GM23338 (cell line): ENCODE measurements around the gene CFI. TPM values are rescaled to one million over a fixed set of nuclear protein-coding genes. Genes with fewer than 3 reads are reported as not detected.

ENCODE experiments used
- ATAC-seq: fragments of 200-7000 bp; cut with Tn5 transposase; 3 replicates; pipeline ENCODE4 v1.9.1; 2020
- DNase-seq: peaks from one replicate; pipeline ENCODE4 v3.0.0-alpha.2; 2015; ENCODE audit warnings: low spot score
- H2AFZ ChIP-seq: fragments of 200-600 bp; sonication (generic); 2 replicates; pipeline ENCODE4 v1.8.0; 2016; ENCODE audit warnings: antibody characterized with exemption, mild to moderate bottlenecking, moderate library complexity
- H3F3A ChIP-seq: fragments of 200-600 bp; sonication (generic); replicated peaks from 2 replicates; pipeline ENCODE4 v1.8.0; 2017; ENCODE audit warnings: antibody characterized with exemption, mixed run types, low read depth
- H3K27ac ChIP-seq: fragments of 200-600 bp; sonication (generic); 2 replicates; pipeline ENCODE4 v1.6.1; 2016; ENCODE audit warnings: low read depth
- H3K27me3 ChIP-seq: fragments of 200-600 bp; sonication (generic); 2 replicates; pipeline ENCODE4 v1.8.0; 2016; ENCODE audit warnings: mild to moderate bottlenecking, mixed run types, moderate library complexity; ENCODE audit not compliant: insufficient read depth
- H3K36me3 ChIP-seq: fragments of 200-600 bp; sonication (generic); 2 replicates; pipeline ENCODE4 v1.8.0; 2016; ENCODE audit warnings: mild to moderate bottlenecking; ENCODE audit not compliant: insufficient read depth
- H3K4me1 ChIP-seq: fragments of 200-600 bp; sonication (generic); 2 replicates; pipeline ENCODE4 v1.8.0; 2016; ENCODE audit warnings: mild to moderate bottlenecking, moderate library complexity; ENCODE audit not compliant: insufficient read depth
- H3K4me2 ChIP-seq: fragments of 200-600 bp; sonication (generic); 2 replicates; pipeline ENCODE4 v1.7.1; 2017; ENCODE audit warnings: mixed run types
- H3K4me3 ChIP-seq: fragments of 200-600 bp; sonication (generic); 2 replicates; pipeline ENCODE4 v1.6.1; 2016; ENCODE audit warnings: mixed run types
- H3K79me2 ChIP-seq: fragments of 200-600 bp; sonication (generic); replicated peaks from 2 replicates; pipeline ENCODE4 v1.8.0; 2017; ENCODE audit warnings: mild to moderate bottlenecking; ENCODE audit not compliant: insufficient read depth
- H3K9me2 ChIP-seq: fragments of 200-600 bp; sonication (generic); 2 replicates; pipeline ENCODE4 v1.8.0; 2017; ENCODE audit not compliant: insufficient read depth
- H4K20me1 ChIP-seq: fragments of 200-600 bp; sonication (generic); replicated peaks from 2 replicates; pipeline ENCODE4 v1.8.0; 2017; ENCODE audit warnings: mild to moderate bottlenecking; ENCODE audit not compliant: insufficient read depth
- H3K27ac Mint-ChIP-seq: 2 replicates; pipeline ENCODE4 v1.8.0; 2020; ENCODE audit warnings: inconsistent platforms, mild to moderate bottlenecking, moderate library complexity, mixed read lengths
- H3K27me3 Mint-ChIP-seq: 3 replicates; pipeline ENCODE4 v1.8.0; 2022; ENCODE audit warnings: low read depth, mild to moderate bottlenecking, moderate library complexity, mixed read lengths, inconsistent platforms; ENCODE audit not compliant: insufficient read depth, poor library complexity
- H3K36me3 Mint-ChIP-seq: 3 replicates; pipeline ENCODE4 v1.8.0; 2021; ENCODE audit warnings: low read depth, mild to moderate bottlenecking, inconsistent platforms, moderate library complexity, mixed read lengths
- H3K4me1 Mint-ChIP-seq: 3 replicates; pipeline ENCODE4 v1.8.0; 2020; ENCODE audit warnings: mild to moderate bottlenecking, inconsistent platforms, mixed read lengths
- H3K4me3 Mint-ChIP-seq: 3 replicates; pipeline ENCODE4 v1.8.0; 2021; ENCODE audit warnings: moderate library complexity, mild to moderate bottlenecking, inconsistent platforms, mixed read lengths
- H3K9me3 Mint-ChIP-seq: 3 replicates; pipeline ENCODE4 v1.8.0; 2020; ENCODE audit warnings: moderate library complexity, mild to moderate bottlenecking, inconsistent platforms, mixed read lengths
- CREB1 ChIP-seq: fragments of 250-450 bp; sonication (Bioruptor Pico); IDR thresholded peaks from 2 replicates; pipeline ENCODE4 v1.5.0; 2020; ENCODE audit warnings: low read depth, mild to moderate bottlenecking, moderate library complexity
- EZH2 ChIP-seq: fragments of 200-600 bp; sonication (generic); IDR thresholded peaks from one replicate; pipeline ENCODE4 v1.8.0; 2017; ENCODE audit warnings: antibody characterized with exemption, mild to moderate bottlenecking, low read depth; ENCODE audit not compliant: unreplicated experiment
- EZH2phosphoT487 ChIP-seq: fragments of 200-600 bp; sonication (generic); IDR thresholded peaks from one replicate; pipeline ENCODE4 v1.8.1; 2018; ENCODE audit warnings: antibody characterized with exemption; ENCODE audit not compliant: unreplicated experiment
- JUNB ChIP-seq: IDR thresholded peaks from one replicate; pipeline ENCODE4 v1.6.1; 2016; ENCODE audit warnings: antibody characterized with exemption; ENCODE audit not compliant: unreplicated experiment
- NANOG ChIP-seq: IDR thresholded peaks from 2 replicates; pipeline ENCODE4 v1.6.1; 2016; ENCODE audit warnings: antibody characterized with exemption, borderline replicate concordance
- POLR2AphosphoS5 ChIP-seq: IDR thresholded peaks from 2 replicates; pipeline ENCODE4 v1.6.1; 2016; ENCODE audit warnings: antibody characterized with exemption, low read depth
- STAT1 ChIP-seq: IDR thresholded peaks from one replicate; pipeline ENCODE4 v1.6.1; 2016; ENCODE audit warnings: antibody characterized with exemption; ENCODE audit not compliant: unreplicated experiment
- ZNF114 ChIP-seq: fragments of 250-450 bp; sonication (Bioruptor Pico); IDR thresholded peaks from 2 replicates; pipeline ENCODE4 v1.5.0; 2020; ENCODE audit warnings: mild to moderate bottlenecking, moderate library complexity
- ZNF331 ChIP-seq: fragments of 250-450 bp; sonication (Bioruptor Pico); IDR thresholded peaks from 2 replicates; pipeline ENCODE4 v1.5.0; 2020; ENCODE audit warnings: low read depth, mild to moderate bottlenecking, moderate library complexity
- polyA plus RNA-seq: library from polyadenylated mRNA; unstranded; fragments of >200 nt; fragmentation: Nextera tagmentation; extraction: Ambion mirVana; gene quantifications from 2 replicates; pipeline ENCODE4 v1.2.1, GENCODE V29; 2016
- total RNA-seq: library from RNA; depleted of rRNA; stranded (reverse); fragments of >200 nt; shearing (Covaris generic); gene quantifications from 2 replicates; pipeline ENCODE4 v1.2.3, GENCODE V29; 2014
- TF ChIP-seq, protein P1 (sequence below): fragments of 250-450 bp; sonication (Bioruptor Pico); IDR thresholded peaks from 2 replicates; pipeline ENCODE4 v1.5.0; 2020; ENCODE audit warnings: mild to moderate bottlenecking, moderate library complexity
- TF ChIP-seq, protein P2 (sequence below): IDR thresholded peaks from 2 replicates; pipeline ENCODE4 v1.6.1; 2016; ENCODE audit warnings: antibody characterized with exemption
- TF ChIP-seq, protein P3 (sequence below), 2 experiments: fragments of 200-600 bp in 1 of 2; sonication (generic) in 1 of 2; conservative IDR thresholded peaks; 2 replicates each; pipeline versions ENCODE4 v1.5.1 to v1.6.1; 2016 to 2017; ENCODE audit warnings: antibody characterized with exemption in 2 of 2, low read depth in 2 of 2, mild to moderate bottlenecking in 2 of 2, moderate library complexity in 1 of 2
- TF ChIP-seq, protein P4 (sequence below): IDR thresholded peaks from one replicate; pipeline ENCODE4 v1.6.1; 2018; ENCODE audit warnings: antibody characterized with exemption; ENCODE audit not compliant: unreplicated experiment

The CFI gene
- total and polyA plus RNA-seq, 2 experiments from 2014 or later = not detected

DNA sequence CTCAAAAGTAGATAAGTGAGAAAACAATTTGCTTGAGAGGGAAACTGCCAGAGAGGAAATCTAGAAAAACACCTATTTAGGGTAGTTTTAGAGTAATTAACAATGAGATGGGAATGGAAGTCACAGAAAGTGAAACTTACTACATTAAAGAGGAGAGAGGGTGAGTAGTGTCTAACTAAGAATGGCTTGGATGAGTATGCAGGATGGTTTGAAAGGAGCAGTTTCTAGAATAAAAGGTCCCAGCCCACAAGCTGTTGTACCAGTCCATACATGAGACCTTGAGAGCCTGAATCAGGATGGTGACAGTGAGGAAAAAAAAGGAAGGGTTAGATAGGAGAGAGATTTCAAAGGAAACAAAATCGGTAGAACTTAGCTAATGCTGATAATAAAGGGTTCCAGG lies 15.1 kb upstream of the CFI start:
- Mint-ChIP-seq H3K9me3 (no peaks in the 10 kb centered on the region; the same call in 2 of the 3 replicates), H3K4me3 (peak overlapping the region; percentile 100), H3K4me1 (peaks cover 16% of the 10 kb centered on the region), H3K27ac (peak overlapping the region; percentile 50), H3K27me3 (peaks cover 23% of the 10 kb centered on the region), H3K36me3 (peaks cover 58% of the 10 kb centered on the region)
- TF ChIP-seq EZH2phosphoT487 (no peak), ZNF114 (CRISPR knock-in tag) (no peak), EZH2 (no peak), POLR2AphosphoS5 (no peak), NANOG (no peak), ZNF331 (CRISPR knock-in tag) (no peak), STAT1 (no peak), CREB1 (CRISPR knock-in tag) (no peak), JUNB (no peak)
- TF ChIP-seq, protein P1, sequence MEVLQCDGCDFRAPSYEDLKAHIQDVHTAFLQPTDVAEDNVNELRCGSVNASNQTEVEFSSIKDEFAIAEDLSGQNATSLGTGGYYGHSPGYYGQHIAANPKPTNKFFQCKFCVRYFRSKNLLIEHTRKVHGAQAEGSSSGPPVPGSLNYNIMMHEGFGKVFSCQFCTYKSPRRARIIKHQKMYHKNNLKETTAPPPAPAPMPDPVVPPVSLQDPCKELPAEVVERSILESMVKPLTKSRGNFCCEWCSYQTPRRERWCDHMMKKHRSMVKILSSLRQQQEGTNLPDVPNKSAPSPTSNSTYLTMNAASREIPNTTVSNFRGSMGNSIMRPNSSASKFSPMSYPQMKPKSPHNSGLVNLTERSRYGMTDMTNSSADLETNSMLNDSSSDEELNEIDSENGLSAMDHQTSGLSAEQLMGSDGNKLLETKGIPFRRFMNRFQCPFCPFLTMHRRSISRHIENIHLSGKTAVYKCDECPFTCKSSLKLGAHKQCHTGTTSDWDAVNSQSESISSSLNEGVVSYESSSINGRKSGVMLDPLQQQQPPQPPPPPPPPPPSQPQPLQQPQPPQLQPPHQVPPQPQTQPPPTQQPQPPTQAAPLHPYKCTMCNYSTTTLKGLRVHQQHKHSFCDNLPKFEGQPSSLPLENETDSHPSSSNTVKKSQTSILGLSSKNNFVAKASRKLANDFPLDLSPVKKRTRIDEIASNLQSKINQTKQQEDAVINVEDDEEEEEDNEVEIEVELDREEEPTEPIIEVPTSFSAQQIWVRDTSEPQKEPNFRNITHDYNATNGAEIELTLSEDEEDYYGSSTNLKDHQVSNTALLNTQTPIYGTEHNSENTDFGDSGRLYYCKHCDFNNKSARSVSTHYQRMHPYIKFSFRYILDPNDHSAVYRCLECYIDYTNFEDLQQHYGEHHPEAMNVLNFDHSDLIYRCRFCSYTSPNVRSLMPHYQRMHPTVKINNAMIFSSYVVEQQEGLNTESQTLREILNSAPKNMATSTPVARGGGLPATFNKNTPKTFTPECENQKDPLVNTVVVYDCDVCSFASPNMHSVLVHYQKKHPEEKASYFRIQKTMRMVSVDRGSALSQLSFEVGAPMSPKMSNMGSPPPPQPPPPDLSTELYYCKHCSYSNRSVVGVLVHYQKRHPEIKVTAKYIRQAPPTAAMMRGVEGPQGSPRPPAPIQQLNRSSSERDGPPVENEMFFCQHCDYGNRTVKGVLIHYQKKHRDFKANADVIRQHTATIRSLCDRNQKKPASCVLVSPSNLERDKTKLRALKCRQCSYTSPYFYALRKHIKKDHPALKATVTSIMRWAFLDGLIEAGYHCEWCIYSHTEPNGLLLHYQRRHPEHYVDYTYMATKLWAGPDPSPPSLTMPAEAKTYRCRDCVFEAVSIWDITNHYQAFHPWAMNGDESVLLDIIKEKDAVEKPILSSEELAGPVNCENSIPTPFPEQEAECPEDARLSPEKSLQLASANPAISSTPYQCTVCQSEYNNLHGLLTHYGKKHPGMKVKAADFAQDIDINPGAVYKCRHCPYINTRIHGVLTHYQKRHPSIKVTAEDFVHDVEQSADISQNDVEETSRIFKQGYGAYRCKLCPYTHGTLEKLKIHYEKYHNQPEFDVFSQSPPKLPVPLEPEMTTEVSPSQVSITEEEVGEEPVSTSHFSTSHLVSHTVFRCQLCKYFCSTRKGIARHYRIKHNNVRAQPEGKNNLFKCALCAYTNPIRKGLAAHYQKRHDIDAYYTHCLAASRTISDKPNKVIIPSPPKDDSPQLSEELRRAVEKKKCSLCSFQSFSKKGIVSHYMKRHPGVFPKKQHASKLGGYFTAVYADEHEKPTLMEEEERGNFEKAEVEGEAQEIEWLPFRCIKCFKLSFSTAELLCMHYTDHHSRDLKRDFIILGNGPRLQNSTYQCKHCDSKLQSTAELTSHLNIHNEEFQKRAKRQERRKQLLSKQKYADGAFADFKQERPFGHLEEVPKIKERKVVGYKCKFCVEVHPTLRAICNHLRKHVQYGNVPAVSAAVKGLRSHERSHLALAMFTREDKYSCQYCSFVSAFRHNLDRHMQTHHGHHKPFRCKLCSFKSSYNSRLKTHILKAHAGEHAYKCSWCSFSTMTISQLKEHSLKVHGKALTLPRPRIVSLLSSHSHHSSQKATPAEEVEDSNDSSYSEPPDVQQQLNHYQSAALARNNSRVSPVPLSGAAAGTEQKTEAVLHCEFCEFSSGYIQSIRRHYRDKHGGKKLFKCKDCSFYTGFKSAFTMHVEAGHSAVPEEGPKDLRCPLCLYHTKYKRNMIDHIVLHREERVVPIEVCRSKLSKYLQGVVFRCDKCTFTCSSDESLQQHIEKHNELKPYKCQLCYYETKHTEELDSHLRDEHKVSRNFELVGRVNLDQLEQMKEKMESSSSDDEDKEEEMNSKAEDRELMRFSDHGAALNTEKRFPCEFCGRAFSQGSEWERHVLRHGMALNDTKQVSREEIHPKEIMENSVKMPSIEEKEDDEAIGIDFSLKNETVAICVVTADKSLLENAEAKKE (CRISPR knock-in tag) = no peak
- TF ChIP-seq, protein P2, sequence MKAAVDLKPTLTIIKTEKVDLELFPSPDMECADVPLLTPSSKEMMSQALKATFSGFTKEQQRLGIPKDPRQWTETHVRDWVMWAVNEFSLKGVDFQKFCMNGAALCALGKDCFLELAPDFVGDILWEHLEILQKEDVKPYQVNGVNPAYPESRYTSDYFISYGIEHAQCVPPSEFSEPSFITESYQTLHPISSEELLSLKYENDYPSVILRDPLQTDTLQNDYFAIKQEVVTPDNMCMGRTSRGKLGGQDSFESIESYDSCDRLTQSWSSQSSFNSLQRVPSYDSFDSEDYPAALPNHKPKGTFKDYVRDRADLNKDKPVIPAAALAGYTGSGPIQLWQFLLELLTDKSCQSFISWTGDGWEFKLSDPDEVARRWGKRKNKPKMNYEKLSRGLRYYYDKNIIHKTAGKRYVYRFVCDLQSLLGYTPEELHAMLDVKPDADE = no peak
- TF ChIP-seq, protein P3, sequence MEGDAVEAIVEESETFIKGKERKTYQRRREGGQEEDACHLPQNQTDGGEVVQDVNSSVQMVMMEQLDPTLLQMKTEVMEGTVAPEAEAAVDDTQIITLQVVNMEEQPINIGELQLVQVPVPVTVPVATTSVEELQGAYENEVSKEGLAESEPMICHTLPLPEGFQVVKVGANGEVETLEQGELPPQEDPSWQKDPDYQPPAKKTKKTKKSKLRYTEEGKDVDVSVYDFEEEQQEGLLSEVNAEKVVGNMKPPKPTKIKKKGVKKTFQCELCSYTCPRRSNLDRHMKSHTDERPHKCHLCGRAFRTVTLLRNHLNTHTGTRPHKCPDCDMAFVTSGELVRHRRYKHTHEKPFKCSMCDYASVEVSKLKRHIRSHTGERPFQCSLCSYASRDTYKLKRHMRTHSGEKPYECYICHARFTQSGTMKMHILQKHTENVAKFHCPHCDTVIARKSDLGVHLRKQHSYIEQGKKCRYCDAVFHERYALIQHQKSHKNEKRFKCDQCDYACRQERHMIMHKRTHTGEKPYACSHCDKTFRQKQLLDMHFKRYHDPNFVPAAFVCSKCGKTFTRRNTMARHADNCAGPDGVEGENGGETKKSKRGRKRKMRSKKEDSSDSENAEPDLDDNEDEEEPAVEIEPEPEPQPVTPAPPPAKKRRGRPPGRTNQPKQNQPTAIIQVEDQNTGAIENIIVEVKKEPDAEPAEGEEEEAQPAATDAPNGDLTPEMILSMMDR (conservative IDR thresholded peaks at IDR 0.05; ENCODE audit: low read depth in 2 of 2) = no peak
- TF ChIP-seq, protein P4, sequence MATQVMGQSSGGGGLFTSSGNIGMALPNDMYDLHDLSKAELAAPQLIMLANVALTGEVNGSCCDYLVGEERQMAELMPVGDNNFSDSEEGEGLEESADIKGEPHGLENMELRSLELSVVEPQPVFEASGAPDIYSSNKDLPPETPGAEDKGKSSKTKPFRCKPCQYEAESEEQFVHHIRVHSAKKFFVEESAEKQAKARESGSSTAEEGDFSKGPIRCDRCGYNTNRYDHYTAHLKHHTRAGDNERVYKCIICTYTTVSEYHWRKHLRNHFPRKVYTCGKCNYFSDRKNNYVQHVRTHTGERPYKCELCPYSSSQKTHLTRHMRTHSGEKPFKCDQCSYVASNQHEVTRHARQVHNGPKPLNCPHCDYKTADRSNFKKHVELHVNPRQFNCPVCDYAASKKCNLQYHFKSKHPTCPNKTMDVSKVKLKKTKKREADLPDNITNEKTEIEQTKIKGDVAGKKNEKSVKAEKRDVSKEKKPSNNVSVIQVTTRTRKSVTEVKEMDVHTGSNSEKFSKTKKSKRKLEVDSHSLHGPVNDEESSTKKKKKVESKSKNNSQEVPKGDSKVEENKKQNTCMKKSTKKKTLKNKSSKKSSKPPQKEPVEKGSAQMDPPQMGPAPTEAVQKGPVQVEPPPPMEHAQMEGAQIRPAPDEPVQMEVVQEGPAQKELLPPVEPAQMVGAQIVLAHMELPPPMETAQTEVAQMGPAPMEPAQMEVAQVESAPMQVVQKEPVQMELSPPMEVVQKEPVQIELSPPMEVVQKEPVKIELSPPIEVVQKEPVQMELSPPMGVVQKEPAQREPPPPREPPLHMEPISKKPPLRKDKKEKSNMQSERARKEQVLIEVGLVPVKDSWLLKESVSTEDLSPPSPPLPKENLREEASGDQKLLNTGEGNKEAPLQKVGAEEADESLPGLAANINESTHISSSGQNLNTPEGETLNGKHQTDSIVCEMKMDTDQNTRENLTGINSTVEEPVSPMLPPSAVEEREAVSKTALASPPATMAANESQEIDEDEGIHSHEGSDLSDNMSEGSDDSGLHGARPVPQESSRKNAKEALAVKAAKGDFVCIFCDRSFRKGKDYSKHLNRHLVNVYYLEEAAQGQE = no peak
- DNase-seq (no peak), ATAC-seq (no peak)
- Histone ChIP-seq H3K4me3 (peak overlapping the region; percentile 62), H3K27ac (no peak overlapping the region; the same call in 1 of the 2 replicates), H3K27me3 (no peaks in the 10 kb centered on the region), H3F3A (0 out of 2 replicates have a peak, but pooled peaks cover 6% of the 10 kb centered on the region), H3K79me2 (peaks cover 58% of the 10 kb centered on the region), H3K36me3 (peaks cover 23% of the 10 kb centered on the region; the same call in 1 of the 2 replicates), H3K9me2 (no peaks in the 10 kb centered on the region), H3K4me2 (peak overlapping the region; percentile 98), H3K4me1 (peaks cover 11% of the 10 kb centered on the region; the same call in 1 of the 2 replicates), H4K20me1 (peaks cover 7% of the 10 kb centered on the region), H2AFZ (no peak overlapping the region)
